GM21360 (cell line): ENCODE results near the gene PRR15.

ENCODE experiments used
- ATAC-seq: cut with Tn5 transposase; IDR thresholded peaks from one replicate; pipeline ENCODE4 v1.9.1; 2021; ENCODE audit warnings: mild to moderate bottlenecking, moderate library complexity; ENCODE audit not compliant: unreplicated experiment

Gene PRR15

GRCh38 chr7:29607889-29608288 lies 44.3 kb downstream of the PRR15 start:
- ATAC-seq: no peak

- ATAC-seq: no peak
Observed at GRCh38 chr7:29609162-29610037, 45.8 kb downstream of the PRR15 start.

- ATAC-seq: no peak
Observed at GRCh38 chr7:29610086-29610485, 46.5 kb downstream of the PRR15 start.

GRCh38 chr7:29611941-29612544 lies 48.4 kb downstream of the PRR15 start:
- ATAC-seq: no peak

GRCh38 chr7:29612596-29612995 lies 49.0 kb downstream of the PRR15 start:
- ATAC-seq: no peak

GRCh38 chr7:29613100-29613499 lies 49.5 kb downstream of the PRR15 start:
- ATAC-seq: no peak

GRCh38 chr7:29614229-29614628 lies 50.6 kb downstream of the PRR15 start:
- no peak for ATAC-seq
